OCI-M2 (cell line): ENCODE data around the gene PSMG1.
"Not testable (repeated sequence)": the region's sequence is repeated elsewhere in the genome, so short reads cannot be mapped to it uniquely, and the experiment has no call there.

Experiments
- DNase-seq: peaks from one replicate; lab custom pipeline; 2025; ENCODE audit not compliant: unreplicated experiment; lab: John Stamatoyannopoulos, UW

Gene PSMG1

GRCh38 chr21:39183272-39184049 lies at the start of gene PSMG1:
TSS of gene PSMG1 (minus strand) at chr21:39183451. CDS start at chr21:39183385, 66 bp downstream.
- DNase-seq = peak; percentile 99

GRCh38 chr21:39232861-39233291 lies 49.6 kb upstream of the PSMG1 start:
- DNase-seq = no peak

GRCh38 chr21:39224930-39225329 lies 41.7 kb upstream of the PSMG1 start:
- DNase-seq = no peak

GRCh38 chr21:39221997-39222486 lies 38.8 kb upstream of the PSMG1 start:
- no peak for DNase-seq

DNA sequence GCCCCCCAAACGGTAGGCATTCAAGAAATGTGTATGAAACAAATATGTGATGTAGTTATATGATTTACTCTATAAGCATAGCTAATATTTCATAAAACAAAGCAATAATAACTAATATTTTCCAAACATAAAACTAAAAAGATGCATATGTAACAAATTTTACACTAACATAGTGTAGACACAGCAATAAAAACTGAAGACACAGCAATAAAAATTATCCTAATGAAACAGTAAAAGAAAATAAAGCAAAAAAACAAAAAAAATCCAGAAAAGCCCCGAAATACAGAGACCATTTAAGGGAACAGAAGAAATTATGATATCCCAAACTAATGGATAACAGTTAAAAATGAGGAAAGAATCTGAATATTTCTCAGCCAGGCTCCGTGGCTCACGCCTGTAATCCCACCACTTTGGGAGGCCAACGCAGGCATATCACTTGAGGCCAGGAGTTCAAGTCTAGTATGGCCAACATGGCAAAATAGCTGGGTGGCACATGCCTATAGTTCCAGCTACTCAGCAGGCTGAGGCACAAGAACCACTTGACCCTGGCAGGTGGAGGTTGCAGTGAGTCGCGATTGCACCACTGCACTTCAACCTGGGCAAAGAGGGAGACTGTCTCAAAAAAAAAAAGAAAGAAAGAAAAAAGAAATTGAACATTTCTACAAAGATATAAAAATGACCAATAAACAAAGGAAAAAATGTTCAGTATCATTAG lies 38.2 kb upstream of the PSMG1 start:
- no peak for DNase-seq

GRCh38 chr21:39220875-39221274 lies 37.6 kb upstream of the PSMG1 start:
- DNase-seq = not testable (repeated sequence)

DNA sequence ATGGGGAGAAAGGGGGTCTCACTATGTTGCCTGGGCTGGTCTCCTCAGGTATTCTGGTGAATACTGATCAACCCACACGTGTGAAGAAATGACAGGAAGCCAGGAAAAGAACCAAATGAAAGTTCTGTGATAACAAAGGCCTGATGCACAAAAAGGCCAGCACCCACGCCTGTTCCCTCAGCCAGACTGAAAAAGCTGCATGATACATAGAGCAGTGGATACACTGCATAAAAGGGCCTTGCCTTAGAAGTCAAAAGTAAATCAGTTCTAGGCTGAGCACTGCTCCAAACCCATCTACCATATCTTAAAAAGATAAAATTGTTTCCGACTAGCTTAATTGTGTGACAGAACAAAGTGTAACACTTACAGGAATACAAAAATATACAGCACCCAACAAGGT lies 36.9 kb upstream of the PSMG1 start:
- no peak for DNase-seq

GRCh38 chr21:39218082-39218409 lies 34.8 kb upstream of the PSMG1 start:
- DNase-seq = no peak

DNA sequence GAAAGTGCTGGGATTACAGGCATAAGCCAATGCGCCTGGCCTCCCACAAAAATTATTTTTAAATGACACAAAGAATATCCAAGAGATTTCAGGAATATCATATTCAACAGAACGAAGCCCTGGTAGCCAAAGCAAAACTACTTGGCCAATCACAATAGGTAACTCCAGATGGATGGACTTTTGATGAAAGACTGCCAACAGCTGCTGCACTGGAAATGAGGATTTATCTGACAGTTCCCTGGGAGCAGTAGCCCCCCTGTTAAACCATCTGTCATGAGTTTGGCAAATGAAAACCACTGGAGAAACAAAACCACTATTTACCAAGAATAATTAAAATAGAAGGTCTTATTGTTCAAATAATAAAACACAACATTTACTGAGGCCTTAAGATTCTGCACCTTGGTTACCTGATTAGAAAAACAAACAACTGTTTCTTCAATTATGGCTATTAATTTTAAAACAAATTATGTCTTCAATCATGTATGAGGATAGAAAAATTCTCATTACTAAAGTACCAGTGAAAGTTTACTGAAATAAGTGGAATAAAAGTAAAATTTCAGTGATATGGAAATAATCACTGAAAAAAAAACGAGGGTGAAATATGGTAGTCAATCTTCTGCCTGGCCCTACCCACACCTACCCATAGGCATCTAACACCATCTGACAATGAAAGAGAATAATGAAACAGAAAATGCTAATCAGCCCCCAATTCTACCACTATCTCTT lies 34.3 kb upstream of the PSMG1 start:
- DNase-seq = no peak

- DNase-seq = no peak
Measured at GRCh38 chr21:39216290-39216689, 33.0 kb upstream of the PSMG1 start.

DNA sequence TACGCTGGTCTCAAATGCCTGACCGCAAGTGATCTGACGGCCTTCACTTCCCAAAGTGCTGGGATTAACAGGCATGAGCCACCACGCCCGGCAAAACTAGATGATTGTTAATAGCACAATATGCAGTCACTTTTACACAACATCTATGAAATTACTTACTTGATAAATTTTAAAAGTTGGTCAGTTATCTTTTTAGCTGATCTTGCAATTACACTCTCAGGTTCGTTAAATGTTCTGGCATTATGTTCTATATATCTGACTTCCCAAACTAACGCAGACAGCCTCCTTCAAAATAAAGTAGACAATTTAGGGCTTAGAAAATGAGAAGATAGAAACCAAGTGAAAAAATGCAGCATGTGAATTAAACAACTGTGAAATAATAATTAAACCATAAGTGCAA lies 31.8 kb upstream of the PSMG1 start:
- DNase-seq = no peak

- no peak for DNase-seq
Measured at GRCh38 chr21:39209334-39209688, 26.1 kb upstream of the PSMG1 start.

GRCh38 chr21:39208624-39209333 lies 25.5 kb upstream of the PSMG1 start:
- DNase-seq = no peak

GRCh38 chr21:39204134-39204533 lies 20.9 kb upstream of the PSMG1 start:
- no peak for DNase-seq

DNA sequence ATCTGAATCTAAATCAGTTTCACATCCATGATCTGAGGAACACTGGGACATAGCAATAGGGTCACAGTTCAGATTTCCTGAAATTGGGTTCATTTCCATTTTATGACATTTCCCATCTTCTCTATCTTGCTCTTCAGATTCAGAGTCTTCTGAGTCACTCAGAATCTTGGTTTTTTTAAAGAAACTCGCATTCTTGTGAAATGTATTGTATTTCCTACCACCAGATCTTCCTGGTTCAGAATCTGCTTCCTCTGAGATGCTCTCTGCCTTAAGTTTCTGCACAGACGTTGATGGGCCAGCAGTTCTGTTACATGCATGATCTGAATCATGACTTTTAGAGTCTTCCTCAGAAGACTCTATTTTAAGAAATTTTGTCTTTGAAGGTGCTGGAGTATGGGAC lies 15.5 kb upstream of the PSMG1 start:
- no peak for DNase-seq

DNA sequence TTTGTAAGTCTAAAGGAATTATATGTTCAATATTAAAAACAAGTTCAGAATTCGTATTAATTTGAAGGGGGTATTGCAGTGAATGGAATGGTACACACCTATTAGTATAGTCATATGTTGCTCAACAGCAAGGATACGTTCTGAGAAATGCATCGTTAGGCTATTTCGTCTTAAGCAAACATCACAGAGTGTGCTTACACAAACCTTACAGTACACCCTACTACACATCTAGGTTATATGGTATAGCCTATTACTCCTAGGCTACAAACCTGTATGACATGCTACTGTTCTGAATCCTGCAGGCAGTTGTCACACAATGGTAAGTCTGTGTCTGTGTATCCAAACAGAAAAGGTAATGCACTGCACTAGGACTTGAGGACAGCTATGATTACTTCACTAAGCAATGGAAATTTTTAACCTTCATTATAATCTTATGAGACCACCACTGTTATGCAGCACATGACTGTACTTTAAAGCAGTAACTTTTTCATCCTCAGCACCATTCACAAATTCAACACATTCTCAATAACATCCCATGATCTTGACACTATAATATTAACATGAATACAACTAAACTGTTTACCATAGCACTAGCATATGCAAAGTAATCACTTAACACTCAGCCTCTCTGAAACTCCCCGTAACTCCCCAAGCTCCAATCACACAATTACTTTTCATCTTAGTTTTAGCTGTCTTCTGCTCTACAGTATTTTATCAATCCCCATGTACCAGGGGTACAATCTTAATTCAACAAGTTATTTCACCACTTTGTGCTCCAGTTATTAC lies 14.4 kb upstream of the PSMG1 start:
- DNase-seq = no peak

- no peak for DNase-seq
Measured at GRCh38 chr21:39196838-39197237, 13.6 kb upstream of the PSMG1 start.

- no peak for DNase-seq
Measured at GRCh38 chr21:39196310-39196709, 13.1 kb upstream of the PSMG1 start.

DNA sequence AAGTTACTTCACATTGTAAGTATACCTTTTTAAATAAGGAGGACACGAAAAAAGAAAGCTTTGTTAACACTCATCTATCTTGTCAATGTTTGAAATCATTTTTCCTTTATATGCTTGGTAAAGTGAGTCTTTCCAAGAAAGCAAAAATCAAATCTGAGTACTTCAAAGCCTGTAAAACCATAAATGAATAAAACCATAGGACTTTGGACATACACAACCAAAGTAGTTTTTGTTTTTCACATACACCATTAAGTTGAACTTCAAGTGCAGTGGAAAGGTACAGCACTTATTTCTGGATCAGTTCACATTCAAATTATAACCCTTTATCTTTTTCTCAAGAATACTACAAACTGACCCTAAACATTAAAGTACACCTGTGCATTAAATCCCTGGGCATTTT lies 10.1 kb upstream of the PSMG1 start:
- DNase-seq = no peak

DNA sequence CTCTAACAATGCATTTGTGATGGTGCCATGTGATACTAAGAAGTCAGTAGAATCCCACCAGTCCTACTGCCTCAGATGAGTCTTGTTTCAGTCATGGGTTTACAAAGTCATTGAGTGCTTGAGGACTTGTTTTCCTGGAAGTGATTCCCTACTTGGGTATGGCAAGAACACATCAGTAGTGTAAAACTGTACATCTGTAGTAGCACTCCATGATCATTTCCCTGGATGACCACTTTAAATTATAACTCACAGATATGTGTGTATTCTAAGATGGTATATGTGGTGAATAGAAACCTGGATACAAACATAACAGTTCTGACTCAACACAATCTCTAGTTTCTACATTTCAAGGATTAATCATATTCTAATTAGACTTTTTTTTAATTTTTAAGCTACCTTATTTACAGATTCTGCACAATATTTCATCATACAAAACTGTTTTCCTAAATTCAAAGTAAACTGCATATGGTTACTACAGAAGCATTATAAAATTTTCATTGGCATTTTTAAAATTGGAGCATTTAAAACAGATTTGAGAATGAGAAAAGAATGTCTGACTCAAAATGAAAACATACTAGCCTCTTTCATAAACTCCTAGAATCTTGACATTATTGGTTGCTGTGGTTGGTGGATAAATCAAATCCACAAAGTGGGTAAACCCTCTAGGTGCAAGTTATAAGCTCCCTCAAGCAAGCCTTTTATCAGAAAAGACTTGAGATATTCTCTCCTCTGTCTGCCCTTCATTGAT lies 6.8 kb upstream of the PSMG1 start:
- DNase-seq = no peak
